HG02798 (cell line): ENCODE results near the gene CRYGB.
"Not testable (repeated sequence)": the region's sequence is repeated elsewhere in the genome, so short reads cannot be mapped to it uniquely, and the experiment has no call there.

Source experiments
- ATAC-seq: cut with Tn5 transposase; IDR thresholded peaks from one replicate; pipeline ENCODE4 v1.9.1; 2021; ENCODE audit warnings: mild to moderate bottlenecking; ENCODE audit not compliant: unreplicated experiment, poor library complexity

CRYGB gene

DNA sequence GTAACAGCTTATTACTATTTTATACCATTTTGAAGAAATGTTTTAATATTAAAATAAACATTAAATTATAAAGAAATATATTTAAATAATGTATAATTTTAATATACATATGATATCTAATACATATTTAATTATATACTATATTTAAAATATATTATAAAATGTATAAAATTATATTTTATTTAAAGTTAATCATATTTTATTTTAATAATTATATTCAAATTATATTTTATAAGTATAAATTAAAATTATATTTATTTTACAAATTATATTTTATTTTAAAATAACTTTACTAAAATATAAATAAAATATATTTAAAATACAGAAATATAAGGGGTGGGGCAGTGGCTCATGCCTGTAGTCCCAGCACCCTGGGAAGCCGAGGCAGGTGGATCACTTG is 23.7 kb downstream of the CRYGB start:
- no peak for ATAC-seq

DNA sequence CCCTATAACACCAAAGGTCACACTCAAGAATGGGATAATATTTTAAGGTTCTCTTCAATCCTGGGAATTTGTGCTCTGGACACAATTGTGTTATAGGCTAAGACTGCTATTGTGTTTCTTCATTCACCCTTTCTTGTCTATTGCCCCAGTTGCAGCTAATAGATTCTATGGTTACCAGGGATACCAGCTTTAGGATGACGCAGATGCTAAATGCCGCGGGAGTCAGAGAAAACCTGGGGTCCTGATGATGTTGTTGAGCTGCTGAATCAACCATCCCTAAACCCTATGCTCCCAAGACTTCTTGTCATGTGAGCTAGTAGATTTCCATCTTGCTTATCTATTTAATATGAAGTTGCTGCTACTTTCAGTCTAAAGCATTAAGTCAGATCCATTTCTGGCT is 27.0 kb downstream of the CRYGB start:
- no peak for ATAC-seq

DNA sequence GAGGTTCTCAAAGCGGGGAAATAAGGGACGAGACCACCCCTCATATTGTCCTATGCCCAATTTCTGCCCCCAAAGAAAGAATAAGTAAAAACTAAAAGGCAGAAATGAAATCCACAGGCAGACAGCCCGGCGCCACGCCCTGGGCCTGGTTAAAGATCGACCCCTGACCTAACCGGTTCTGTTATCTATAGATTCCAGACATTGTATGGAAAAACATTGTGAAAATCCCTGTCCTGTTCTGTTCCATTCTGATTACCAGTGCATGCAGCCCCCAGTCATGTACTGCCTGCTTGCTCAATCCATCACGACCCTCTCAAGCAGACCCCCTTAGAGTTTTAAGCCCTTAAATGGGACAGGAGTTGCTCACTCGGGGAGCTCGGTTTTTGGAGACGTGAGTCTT is 28.6 kb downstream of the CRYGB start:
- ATAC-seq, result not testable (repeated sequence)

DNA sequence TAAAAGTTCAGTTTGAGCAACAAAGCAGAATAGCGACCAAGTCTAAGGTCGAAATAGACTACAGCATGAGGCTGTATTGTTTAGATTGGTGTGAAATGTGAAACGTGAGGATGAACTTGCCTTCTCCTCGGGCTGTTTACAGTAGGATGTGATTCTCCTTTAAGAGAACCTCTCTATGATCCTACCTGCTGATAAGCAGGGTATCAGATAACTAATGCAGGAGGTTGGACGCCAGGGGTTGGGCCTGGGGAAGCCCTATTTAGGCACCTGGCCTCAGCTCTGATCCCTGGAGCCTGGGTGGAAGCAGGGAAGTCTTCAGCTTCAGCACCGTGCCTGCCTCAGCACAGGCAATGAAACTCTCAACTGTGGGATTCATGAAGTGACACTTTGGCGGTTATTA is 33.0 kb downstream of the CRYGB start:
- no peak for ATAC-seq

DNA sequence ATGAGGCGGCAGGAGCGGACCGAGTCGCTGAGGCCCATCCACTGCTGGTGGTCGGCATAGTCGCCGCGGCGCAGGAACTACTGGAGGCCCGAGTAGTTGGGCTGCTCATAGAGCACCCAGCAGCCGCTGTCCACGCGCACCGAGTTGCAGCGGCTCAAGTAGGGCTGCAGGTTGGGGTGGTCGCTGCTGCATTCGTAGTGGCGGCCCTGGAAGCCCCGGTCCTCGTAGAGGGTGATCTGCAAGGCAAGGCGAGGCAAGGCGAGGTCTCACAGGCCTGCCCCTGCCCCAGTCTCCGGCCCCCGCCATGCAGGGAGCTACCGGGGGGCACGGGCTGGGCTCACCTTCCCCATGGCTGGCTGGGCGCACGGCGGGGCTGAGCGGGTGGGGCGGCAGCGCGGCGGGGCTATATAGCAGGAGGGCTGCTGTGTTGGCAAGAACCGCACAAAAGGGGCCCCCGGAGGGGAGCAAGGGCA is 33.6 kb downstream of the CRYGB start:
- ATAC-seq, result not testable (repeated sequence)

DNA sequence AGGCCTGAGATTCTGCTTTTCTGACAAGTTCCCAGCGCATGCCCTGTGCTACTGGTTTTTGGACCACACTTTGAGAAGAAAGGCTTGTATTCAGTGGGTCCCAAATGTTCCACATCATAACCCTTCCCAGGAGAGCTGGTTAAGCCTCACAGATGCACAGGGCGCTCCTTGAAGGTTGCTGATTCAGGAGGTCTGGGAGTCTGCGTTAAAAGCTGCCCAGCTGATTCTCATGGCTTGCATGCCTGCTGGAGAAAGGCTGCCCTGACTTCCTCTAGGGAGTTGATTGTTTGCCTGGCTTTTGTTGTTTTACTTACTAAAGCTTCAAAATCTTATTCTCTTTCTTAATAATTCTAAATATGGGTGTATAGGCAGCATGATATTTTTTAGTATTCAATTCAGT is 42.3 kb downstream of the CRYGB start:
- no peak for ATAC-seq

DNA sequence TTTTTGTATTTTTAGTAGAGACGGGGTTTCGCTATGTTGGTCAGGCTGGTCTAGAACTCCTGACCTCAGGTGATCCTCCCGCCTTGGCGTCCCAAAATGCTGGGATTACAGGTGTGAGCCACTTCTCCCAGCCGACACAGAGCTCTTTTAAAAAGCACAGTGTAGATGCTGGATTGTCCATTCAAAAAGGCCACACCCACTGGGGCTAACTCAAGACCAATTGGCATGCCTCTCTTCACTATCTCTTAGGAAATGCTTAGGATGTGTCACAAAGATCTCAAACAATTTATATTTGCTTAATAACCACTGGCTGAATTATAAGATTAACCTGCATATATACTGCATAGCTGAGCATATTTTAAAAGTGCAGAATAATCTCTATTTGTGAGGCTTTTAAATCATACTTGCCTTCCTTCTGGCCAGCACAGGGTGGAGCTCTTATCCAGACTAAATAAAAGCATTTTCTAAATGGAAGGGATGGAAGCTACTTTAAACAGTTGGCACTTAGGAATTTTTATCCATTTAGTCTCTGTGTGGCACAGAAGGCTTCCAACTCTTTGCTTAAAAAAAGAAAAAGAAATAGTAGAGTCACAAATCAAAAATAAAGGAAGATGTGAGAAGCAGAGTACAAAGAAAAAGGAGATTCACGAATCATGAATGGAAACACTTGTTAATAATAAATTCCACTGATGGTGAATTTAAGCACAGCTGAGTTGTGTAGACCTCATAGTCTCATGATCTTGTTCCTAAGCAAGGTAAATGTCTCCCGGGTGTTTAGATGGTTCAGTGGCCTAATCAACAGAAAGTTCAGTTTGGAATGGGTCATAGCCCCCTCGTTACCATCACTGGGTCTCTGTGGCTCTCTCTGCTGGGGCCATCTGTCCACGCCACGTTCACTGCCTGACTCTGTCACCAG is 44.0 kb downstream of the CRYGB start:
- no peak for ATAC-seq

DNA sequence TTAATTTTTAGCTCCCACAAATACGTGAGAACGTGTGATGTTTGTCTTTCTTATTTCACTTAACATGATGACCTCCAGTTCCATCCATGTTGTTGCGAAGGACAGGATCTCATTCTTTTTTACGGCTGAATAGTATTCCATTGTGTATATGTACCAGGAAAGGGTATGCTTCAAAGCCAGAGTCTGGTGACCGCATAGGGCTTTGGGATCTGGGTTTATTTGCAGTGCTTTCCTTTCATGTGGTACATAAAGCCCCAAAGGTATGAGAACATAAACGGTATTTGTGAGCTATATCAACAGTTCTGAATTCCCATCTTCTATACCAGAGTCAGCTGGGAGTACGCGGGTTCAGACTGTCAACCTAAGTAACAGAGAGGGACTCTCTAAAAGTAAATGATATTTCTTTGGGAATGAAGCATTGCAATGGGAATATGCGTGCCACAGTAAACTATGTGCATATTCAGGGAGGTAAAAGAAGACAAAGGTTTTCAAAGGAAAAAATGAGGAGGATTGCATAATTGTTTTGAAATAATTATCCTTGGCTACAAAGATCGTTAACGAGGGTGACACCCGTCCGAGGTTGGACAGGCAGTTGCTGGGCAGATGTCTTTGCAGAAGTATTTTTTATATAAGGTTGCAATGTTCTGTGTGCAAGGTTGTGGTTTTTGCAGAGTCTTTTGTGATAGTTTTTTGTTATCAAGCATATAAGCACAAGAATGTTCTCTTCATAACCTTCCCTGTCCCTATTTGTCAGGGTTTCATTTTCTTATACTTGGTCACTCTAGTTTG is 46.1 kb downstream of the CRYGB start:
- ATAC-seq, result no peak

DNA sequence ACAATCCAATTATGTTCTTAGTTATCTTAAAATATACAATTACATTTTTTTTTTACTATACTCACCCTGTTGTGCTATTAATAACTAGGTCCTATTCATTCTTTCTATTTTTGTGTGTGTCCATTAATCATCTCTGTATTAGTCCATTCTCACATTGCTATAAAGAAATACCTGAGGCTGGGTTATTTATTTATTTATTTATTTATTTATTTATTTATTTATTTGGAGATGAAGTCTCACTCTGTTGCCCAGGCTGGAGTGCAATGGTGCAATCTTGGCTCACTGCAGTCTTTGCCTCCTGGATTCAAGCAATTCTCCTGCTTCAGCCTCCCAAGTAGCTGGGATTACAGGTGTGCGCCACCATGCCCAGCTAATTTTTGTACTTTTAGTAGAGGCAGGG is 47.3 kb downstream of the CRYGB start:
- not testable (repeated sequence) for ATAC-seq

DNA sequence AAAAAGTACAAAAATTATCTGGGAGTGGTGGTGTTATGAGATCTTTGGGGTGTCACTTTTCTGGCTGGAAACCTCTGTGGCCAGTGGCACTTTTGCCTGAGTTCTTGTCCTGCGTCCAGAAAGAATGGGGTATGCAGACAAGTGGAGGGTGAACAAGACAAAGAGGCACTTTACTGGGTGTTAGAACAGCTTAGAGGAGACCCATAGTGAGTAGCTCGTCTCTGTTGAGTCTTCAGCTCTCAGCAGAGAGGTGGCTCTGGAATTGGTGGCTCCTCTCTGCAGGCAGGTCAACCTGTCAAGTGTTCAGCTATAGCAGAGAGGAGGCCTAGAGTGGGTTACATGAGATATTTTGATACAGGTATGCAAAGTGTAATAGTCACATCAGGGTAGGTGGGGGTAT is 47.7 kb downstream of the CRYGB start:
- no peak for ATAC-seq

DNA sequence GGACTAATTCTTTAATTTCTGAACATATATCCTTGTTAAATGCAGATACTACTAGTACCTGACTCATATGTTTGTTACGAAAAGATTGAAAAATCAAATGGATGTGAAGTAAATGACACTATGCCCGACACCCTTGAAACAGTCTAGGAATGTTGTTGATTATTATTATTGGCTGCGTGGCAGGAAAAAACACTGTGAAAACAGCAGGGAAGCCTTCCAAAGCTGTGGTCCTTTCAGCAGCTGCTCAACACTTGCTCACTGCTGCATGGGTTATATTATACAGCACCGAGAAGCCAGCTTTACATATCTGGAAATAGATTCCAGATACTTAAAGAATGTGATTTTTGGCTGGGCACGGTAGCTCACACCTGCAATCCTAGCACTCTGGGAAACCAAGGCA is 48.2 kb downstream of the CRYGB start:
- no peak for ATAC-seq

DNA sequence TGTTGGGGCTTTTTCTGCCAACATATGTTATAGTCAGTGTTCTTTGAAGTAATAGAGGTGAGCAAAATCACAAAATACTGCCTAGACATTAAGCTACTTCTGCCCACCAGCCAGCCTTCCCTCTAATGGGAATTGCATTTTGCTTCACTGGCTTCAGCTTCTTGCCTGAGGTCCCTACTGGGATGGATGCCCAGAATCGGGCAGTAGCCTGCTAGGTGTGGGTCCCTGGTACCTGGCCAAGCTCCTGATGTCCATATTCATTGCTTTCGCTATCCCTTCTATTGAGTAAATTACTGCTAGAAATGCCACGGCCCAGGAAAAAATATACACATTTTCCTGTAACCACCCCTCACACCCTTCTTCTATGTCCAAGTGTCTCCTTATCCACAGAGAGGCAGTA is 48.6 kb downstream of the CRYGB start:
- ATAC-seq, result no peak

DNA sequence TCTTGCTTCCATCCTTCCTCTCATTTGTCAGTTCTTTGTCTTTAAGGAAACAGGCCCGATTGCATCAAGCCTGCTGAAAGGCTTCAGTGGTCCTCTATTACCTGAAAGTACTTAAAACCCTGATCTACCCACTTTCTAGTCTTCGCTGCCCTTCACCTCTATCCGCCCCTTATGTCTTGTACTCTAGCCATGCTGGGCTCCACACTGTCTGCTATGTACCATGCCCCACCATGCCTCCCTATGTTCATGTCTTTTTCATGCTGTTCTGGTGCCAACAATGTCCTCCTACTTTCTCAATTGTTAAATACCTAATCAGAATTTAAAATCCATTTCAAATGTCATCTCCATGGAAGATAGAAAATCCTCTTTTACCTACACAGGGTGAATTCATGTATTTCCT is 49.9 kb downstream of the CRYGB start:
- ATAC-seq, result no peak

DNA sequence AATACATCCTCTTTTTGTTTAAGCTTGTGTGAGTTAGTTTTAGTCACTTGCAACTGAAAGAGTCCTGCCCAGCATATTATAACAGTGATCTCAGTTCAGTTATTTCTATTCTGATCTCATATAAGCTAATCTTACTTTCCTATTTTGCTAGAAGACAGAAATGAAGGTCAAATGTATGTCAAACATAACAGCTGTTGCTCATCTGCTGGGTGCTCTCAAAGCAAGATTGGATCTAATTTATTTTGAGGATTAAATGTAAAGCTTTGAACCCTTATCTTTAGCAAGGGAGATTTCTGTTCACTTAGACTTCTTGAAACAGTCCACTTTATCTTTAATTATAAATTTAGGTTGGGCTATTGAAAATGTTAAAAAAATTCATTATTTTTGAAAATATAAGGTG is 52.8 kb downstream of the CRYGB start:
- no peak for ATAC-seq
